Esophagus muscularis mucosa (tissue), 4 donors: ENCODE results near the gene ACADSB. TPM values are rescaled to one million over a fixed set of nuclear protein-coding genes. Genes with fewer than 3 reads are reported as not detected.

Experiments used
- DNase-seq: peaks from one replicate; pipeline ENCODE4 v3.0.0-alpha.2; 2017; ENCODE audit errors: extremely low spot score
- H3K27ac ChIP-seq, 4 donors: fragments of 200-600 bp; sonication (generic); replicated peaks in 1 of 4; 1 replicate in 3 of 4; 2 replicates in 1 of 4; pipeline ENCODE4 v1.5.1; 2016 to 2019; ENCODE audit warnings: mild to moderate bottlenecking in 1 of 4
- H3K27me3 ChIP-seq, 4 donors: fragments of 200-600 bp; sonication (generic); one replicate each; pipeline versions ENCODE4 v1.5.1 to v1.6.0; 2016 to 2019
- H3K36me3 ChIP-seq, 4 donors: fragments of 200-600 bp; sonication (generic); one replicate each; pipeline ENCODE4 v1.5.1; 2016 to 2019
- H3K4me1 ChIP-seq, 4 donors: fragments of 200-600 bp; sonication (generic); one replicate each; pipeline ENCODE4 v1.5.1; 2016 to 2019
- H3K4me3 ChIP-seq, 4 donors: fragments of 200-600 bp; sonication (generic); 1 replicate in 2 of 4; 2 replicates in 2 of 4; pipeline ENCODE4 v1.5.1; 2016 to 2019; ENCODE audit warnings: mild to moderate bottlenecking in 4 of 4, moderate library complexity in 1 of 4
- H3K9me3 ChIP-seq, 4 donors: fragments of 200-600 bp; sonication (generic); 1 replicate in 3 of 4; 2 replicates in 1 of 4; pipeline ENCODE4 v1.5.1; 2016 to 2019
- EP300 ChIP-seq: sonication (generic); formaldehyde crosslinking; IDR thresholded peaks from one replicate; pipeline ENCODE4 v1.6.1; 2017; ENCODE audit warnings: antibody characterized with exemption
- POLR2A ChIP-seq: fragments of 450-650 bp; IDR thresholded peaks from one replicate; pipeline ENCODE4 v1.6.1; 2017; ENCODE audit warnings: antibody characterized with exemption, moderate library complexity, mild to moderate bottlenecking, low read depth
- POLR2AphosphoS5 ChIP-seq, 2 donors: sonication (generic); formaldehyde crosslinking; IDR thresholded peaks; one replicate each; pipeline ENCODE4 v1.6.1; 2017; ENCODE audit warnings: antibody characterized with exemption in 2 of 2
- WGBS: methylation state at CpG from one replicate; pipeline ENCODE4 v1.1.5; 2018; 5-methylcytosine and 5-hydroxymethylcytosine counted together
- intact Hi-C: fragments of 100-400 bp; cut with DNase I; formaldehyde crosslinking; loops from one replicate; pipeline ENCODE4 v1.15.1; 2023
- total RNA-seq, 4 donors: library from RNA; depleted of rRNA; stranded (reverse); fragments of >200 nt; gene quantifications; one replicate each; pipeline versions ENCODE4 v1.1.0 to v1.2.1, GENCODE V29; 2016
- TF ChIP-seq, protein P1 (sequence below), 3 experiments: fragments of 200-600 bp in 2 of 3; fragments of 450-650 bp in 1 of 3; sonication (generic) in 2 of 3; IDR thresholded peaks; one replicate each; pipeline ENCODE4 v1.5.1; 2017 to 2019; ENCODE audit warnings: antibody characterized with exemption in 3 of 3, mild to moderate bottlenecking in 2 of 3, moderate library complexity in 1 of 3

The ACADSB gene
- total RNA-seq, 4 donors from 2014 or later = 12.9 to 19.1 (median 14.0) TPM

DNA sequence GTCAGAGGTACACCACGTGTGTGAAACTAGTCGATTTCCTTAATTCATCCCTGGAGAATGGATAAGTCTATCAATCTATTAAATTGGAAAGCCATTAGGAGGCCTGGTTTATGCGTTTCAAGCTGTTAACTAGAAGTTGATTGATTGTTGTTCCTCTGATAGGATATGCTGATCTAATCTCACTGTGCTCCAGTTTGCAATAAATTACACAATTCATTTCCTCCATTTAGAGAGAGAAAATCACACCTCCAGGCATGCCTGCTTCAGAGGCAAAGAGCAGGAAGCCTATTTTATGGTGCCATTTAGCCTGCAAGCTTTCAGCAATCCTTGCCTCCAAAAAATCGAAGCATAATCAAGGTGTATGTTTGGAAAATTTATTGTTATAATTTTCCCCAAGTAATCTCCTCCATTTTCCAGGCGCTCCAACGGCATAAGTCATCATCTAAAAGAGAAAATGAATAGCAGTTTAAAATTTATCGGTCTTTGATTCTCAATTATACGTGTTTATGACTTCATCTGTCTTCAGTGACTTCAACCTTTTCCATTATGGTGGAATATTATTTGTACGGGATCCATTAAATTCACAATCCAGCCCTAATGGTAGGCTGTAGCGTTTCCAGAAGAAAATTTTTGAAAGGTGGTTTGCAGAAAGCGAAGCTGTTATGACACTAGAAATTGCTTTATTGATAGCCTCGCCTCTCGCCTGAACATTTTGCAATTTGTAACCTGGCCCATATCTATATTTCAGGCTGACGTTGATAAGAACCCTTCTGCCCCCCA lies 84.0 kb downstream of the ACADSB start:
- no peak for DNase-seq
- 77% methylated on average over 14 of the region's 14 CpGs for WGBS

DNA sequence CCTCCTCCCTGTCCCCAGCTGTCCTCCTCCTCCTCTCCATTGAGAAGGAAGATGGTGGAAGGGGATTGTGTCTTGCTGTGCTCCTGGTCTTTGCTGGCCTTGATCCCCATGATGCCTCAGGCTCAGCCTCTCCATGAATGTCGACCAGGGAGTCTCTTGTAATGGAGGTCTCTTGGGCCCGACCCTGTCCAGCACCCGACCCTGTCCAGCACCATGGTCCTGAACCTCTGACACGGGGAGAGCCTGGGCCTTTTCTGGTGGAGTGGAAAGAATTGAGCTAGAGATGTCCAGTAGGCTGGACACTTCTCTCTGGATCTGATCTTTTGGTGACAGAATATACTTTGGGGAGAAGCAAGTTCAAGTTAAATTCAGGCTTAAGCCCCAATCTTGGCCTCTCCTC lies 84.7 kb downstream of the ACADSB start:
- TF ChIP-seq, protein P1, sequence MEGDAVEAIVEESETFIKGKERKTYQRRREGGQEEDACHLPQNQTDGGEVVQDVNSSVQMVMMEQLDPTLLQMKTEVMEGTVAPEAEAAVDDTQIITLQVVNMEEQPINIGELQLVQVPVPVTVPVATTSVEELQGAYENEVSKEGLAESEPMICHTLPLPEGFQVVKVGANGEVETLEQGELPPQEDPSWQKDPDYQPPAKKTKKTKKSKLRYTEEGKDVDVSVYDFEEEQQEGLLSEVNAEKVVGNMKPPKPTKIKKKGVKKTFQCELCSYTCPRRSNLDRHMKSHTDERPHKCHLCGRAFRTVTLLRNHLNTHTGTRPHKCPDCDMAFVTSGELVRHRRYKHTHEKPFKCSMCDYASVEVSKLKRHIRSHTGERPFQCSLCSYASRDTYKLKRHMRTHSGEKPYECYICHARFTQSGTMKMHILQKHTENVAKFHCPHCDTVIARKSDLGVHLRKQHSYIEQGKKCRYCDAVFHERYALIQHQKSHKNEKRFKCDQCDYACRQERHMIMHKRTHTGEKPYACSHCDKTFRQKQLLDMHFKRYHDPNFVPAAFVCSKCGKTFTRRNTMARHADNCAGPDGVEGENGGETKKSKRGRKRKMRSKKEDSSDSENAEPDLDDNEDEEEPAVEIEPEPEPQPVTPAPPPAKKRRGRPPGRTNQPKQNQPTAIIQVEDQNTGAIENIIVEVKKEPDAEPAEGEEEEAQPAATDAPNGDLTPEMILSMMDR (IDR thresholded peaks at IDR 0.05) = no peak
- TF ChIP-seq POLR2A (no peak), EP300 (no peak), POLR2AphosphoS5 (IDR thresholded peaks at IDR 0.05) (no peak)
- H3K4me3 ChIP-seq = no peak overlapping the region
- no peaks in the 10 kb centered on the region for H3K4me1 ChIP-seq
- H3K9me3 ChIP-seq = no peaks in the 10 kb centered on the region
- intact Hi-C loops = no loop called here
- no peaks in the 10 kb centered on the region for H3K36me3 ChIP-seq
- H3K27ac ChIP-seq = no peak overlapping the region
- DNase-seq = no peak
- WGBS = 77% methylated on average over 4 of the region's 4 CpGs
- H3K27me3 ChIP-seq = peaks cover 0 to 55% (median 0%) of the 10 kb centered on the region in 4 donors

More for the DNA sequence above, 84.0 kb downstream of the ACADSB start:
- no peak overlapping the region for H3K4me3 ChIP-seq
- no peaks in the 10 kb centered on the region for H3K36me3 ChIP-seq
- no peaks in the 10 kb centered on the region for H3K4me1 ChIP-seq
- no peaks in the 10 kb centered on the region for H3K9me3 ChIP-seq
- TF ChIP-seq POLR2A = no peak
- TF ChIP-seq, protein P1 (IDR thresholded peaks at IDR 0.05) = no peak
- TF ChIP-seq EP300 = no peak
- TF ChIP-seq POLR2AphosphoS5 (IDR thresholded peaks at IDR 0.05) = no peak
- intact Hi-C loops = no loop called here
- H3K27me3 ChIP-seq = peaks cover 0 to 55% (median 0%) of the 10 kb centered on the region in 4 donors
- H3K27ac ChIP-seq = no peak overlapping the region

DNA sequence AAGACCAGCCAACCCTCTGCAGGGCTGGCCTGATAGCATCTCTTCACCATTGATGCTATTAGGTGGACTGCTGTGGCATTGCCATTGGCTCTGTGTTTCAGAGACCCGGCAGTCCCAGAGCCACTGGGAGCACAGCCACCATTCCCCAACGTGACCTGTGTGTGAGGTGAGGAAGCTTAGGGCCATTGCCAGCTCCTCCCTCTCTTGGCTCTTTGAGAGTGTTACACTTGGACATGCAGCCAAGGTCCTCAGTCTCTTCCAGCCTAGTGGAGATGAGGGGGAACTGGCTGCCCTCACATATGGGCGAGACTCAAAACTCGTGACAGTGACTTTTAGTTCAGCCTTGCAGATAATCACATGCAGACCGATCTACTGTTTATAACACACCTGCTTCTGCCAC lies 87.6 kb downstream of the ACADSB start:
- intact Hi-C loops = no loop called here
- no peak for DNase-seq
- WGBS = 60% methylated on average over 5 of the region's 5 CpGs
- Histone ChIP-seq H3K27ac (no peak overlapping the region), H3K4me1 (no peaks in the 10 kb centered on the region), H3K9me3 (no peaks in the 10 kb centered on the region), H3K27me3 (peaks cover 0 to 48% (median 0%) of the 10 kb centered on the region in 4 donors), H3K4me3 (no peak overlapping the region), H3K36me3 (no peaks in the 10 kb centered on the region)
- TF ChIP-seq POLR2A = no peak
- TF ChIP-seq, protein P1 (IDR thresholded peaks at IDR 0.05) = no peak
- no peak for TF ChIP-seq POLR2AphosphoS5 (IDR thresholded peaks at IDR 0.05)
- no peak for TF ChIP-seq EP300

DNA sequence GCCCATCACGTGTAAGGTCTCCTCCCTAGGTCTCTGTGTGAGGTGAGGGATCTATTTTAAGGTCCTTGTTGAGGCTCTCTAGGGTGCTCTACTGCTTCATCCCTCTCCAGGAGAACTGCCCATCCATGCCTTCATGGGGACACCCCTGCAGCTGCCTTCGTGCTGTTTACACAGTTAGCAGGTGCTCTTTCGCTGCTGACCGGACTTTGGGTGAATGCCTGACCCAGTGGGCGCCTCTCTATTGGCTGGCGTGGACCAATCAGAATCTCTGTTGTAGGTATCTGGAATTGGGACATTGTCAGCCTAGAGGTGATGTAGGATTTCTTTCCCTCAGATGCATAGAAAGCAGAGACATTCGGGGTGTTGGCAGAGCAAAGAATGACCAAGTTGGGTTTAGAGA lies 88.2 kb downstream of the ACADSB start:
- intact Hi-C loops = no loop called here
- 80% methylated on average over 7 of the region's 7 CpGs for WGBS
- Histone ChIP-seq H3K9me3 (no peaks in the 10 kb centered on the region), H3K27ac (no peak overlapping the region), H3K4me3 (no peak overlapping the region), H3K27me3 (peaks cover 0 to 42% (median 0%) of the 10 kb centered on the region in 4 donors), H3K4me1 (no peaks in the 10 kb centered on the region), H3K36me3 (no peaks in the 10 kb centered on the region)
- no peak for DNase-seq
- TF ChIP-seq POLR2AphosphoS5 (IDR thresholded peaks at IDR 0.05) (no peak), EP300 (no peak), POLR2A (no peak)
- TF ChIP-seq, protein P1 (IDR thresholded peaks at IDR 0.05) = no peak
